Panc1 (cell line): ENCODE results near the gene TSC22D4. TPM values are rescaled to one million over a fixed set of nuclear protein-coding genes. Genes with fewer than 3 reads are reported as not detected.

Experiments used
- ATAC-seq: fragments of 200-7000 bp; cut with Tn5 transposase; 2 replicates; pipeline ENCODE4 v1.9.1; 2020; ENCODE audit warnings: mild to moderate bottlenecking, moderate library complexity
- BruUV-seq: library from RNA; stranded (reverse); fragments of 400-500 nt; replicated peaks from 2 replicates; lab custom pipeline; 2021; lab: Mats Ljungman, UMichigan
- CTCF ChIA-PET: fragments of 300-600 bp; sonication (Branson Sonifier 250); formaldehyde crosslinking; loops from one replicate; lab custom pipeline; 2022; ENCODE audit warnings: antibody characterized with exemption; lab: Charles Lee
- POLR2A ChIA-PET: fragments of 300-600 bp; sonication (Branson Sonifier 250); formaldehyde crosslinking; loops from one replicate; lab custom pipeline; 2022; ENCODE audit warnings: antibody characterized with exemption; lab: Charles Lee
- DNase-seq: peaks from one replicate; pipeline ENCODE4 v3.0.0-alpha.2; 2010; ENCODE audit warnings: low read depth, low spot score
- H3K27ac ChIP-seq: 2 replicates; pipeline ENCODE4 v1.5.1; 2011; ENCODE audit warnings: mild to moderate bottlenecking, low read length, inconsistent platforms
- H3K27me3 ChIP-seq: fragments of 200-500 bp; sonication (Bioruptor generic); 2 replicates; pipeline ENCODE4 v1.6.0; 2014; ENCODE audit warnings: low read length, inconsistent platforms; ENCODE audit not compliant: control insufficient read depth, insufficient read depth
- H3K36me3 ChIP-seq: fragments of 200-500 bp; sonication (Bioruptor generic); 2 replicates; pipeline ENCODE4 v1.5.1; 2014; ENCODE audit warnings: inconsistent platforms, mild to moderate bottlenecking, low read length, moderate library complexity; ENCODE audit not compliant: control insufficient read depth, insufficient read depth
- H3K4me1 ChIP-seq: 2 replicates; pipeline ENCODE4 v1.5.1; 2011; ENCODE audit warnings: inconsistent platforms, mild to moderate bottlenecking, low read length, moderate library complexity; ENCODE audit not compliant: control insufficient read depth, insufficient read depth
- H3K4me3 ChIP-seq, 2 experiments: 2 replicates each; pipeline ENCODE4 v1.5.1; 2011 to 2012; ENCODE audit warnings: low read depth in 2 of 2, low read length in 2 of 2, mild to moderate bottlenecking in 2 of 2, inconsistent platforms in 1 of 2, moderate library complexity in 1 of 2
- H3K9me3 ChIP-seq: fragments of 200-500 bp; sonication (Bioruptor generic); 2 replicates; pipeline ENCODE4 v1.5.1; 2014; ENCODE audit warnings: low read depth, mild to moderate bottlenecking, inconsistent platforms, low read length, moderate library complexity; ENCODE audit not compliant: control insufficient read depth, insufficient read depth
- POLR2AphosphoS5 ChIP-seq: IDR thresholded peaks from 2 replicates; pipeline ENCODE4 v1.6.1; 2012; ENCODE audit warnings: mild to moderate bottlenecking, low read depth, low read length, moderate library complexity
- SIN3A ChIP-seq: IDR thresholded peaks from 2 replicates; pipeline ENCODE4 v1.6.1; 2012; ENCODE audit warnings: low read depth, mild to moderate bottlenecking, low read length, moderate library complexity, borderline replicate concordance; ENCODE audit not compliant: insufficient read depth
- TCF7L2 ChIP-seq: IDR thresholded peaks from 2 replicates; pipeline ENCODE4 v1.6.1; 2011; ENCODE audit warnings: mild to moderate bottlenecking, low read depth, low read length, inconsistent platforms
- in situ Hi-C: cut with HindIII; loops from 2 replicates; pipeline ENCODE4 v1.10.0; 2016; ENCODE audit warnings: low sequenced_read_pairs, low pct_unique_long_range_greater_than_20kb
- intact Hi-C: fragments of 100-400 bp; cut with micrococcal nuclease; formaldehyde crosslinking; loops from one replicate; pipeline ENCODE4 v1.10.0; 2022; ENCODE audit not compliant: unreplicated experiment
- total RNA-seq: library from RNA; stranded (reverse); gene quantifications from one replicate; pipeline ENCODE4 v1.2.1, GENCODE V29; 2021; ENCODE audit not compliant: unreplicated experiment
- TF ChIP-seq, protein P1 (sequence below): fragments of 450-650 bp; IDR thresholded peaks from 2 replicates; pipeline ENCODE4 v1.5.1; 2017; ENCODE audit warnings: mild to moderate bottlenecking
- TF ChIP-seq, protein P2 (sequence below), 2 experiments: IDR thresholded peaks; 2 replicates each; pipeline ENCODE4 v1.6.1; 2011 to 2012; ENCODE audit warnings: low read depth in 2 of 2, control low read depth in 1 of 2, low read length in 1 of 2, mild to moderate bottlenecking in 1 of 2, moderate library complexity in 1 of 2; ENCODE audit not compliant: insufficient read depth in 1 of 2

The TSC22D4 gene
- total RNA-seq, 1 experiment from 2014 or later = 82.6 TPM

DNA sequence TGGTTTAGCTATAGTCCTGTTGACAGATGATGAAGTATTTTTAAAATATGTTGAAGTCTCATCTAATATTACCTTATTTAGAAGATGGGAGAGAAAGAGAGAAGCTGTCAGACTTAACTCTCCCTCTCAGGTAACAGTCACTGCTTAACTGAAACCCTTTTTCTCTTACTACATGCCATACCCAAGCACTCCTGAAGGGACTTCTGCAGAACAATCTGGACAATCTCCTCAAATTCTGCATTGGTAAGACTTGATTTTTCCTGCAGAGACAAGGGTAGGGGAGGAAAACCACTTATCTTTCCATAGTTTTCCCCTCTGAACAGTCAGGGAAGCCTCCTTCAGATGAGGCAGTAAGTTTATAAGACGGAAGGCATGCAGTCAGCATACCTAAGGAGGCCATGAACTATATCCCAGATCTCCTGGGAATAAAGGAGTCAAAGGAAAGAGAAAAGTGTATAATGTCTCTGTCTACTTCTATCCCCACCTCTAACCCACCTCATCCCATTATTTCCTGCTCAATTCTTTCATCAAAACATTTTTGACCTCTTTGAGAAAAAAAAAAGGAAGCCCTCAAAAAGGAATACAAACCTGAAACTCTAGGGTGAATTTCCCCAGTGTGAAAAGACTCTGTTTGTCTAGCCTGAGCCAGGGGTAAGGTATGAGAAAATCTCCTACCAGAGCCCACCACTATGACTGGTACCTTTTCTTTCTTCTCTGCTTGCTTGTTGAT is 59.9 kb downstream of the TSC22D4 start:
- DNase-seq = no peak
- in situ Hi-C loops (no loop called here), intact Hi-C loops (no loop called here)
- BruUV-seq = no TSS peak
- Histone ChIP-seq H3K4me1 (peaks cover 7% of the 10 kb centered on the region; the same call in 1 of the 2 replicates), H3K4me3 (no peak overlapping the region), H3K9me3 (no peaks in the 10 kb centered on the region), H3K27me3 (no peaks in the 10 kb centered on the region), H3K27ac (no peak overlapping the region), H3K36me3 (no peaks in the 10 kb centered on the region)
- TF ChIP-seq, protein P1, sequence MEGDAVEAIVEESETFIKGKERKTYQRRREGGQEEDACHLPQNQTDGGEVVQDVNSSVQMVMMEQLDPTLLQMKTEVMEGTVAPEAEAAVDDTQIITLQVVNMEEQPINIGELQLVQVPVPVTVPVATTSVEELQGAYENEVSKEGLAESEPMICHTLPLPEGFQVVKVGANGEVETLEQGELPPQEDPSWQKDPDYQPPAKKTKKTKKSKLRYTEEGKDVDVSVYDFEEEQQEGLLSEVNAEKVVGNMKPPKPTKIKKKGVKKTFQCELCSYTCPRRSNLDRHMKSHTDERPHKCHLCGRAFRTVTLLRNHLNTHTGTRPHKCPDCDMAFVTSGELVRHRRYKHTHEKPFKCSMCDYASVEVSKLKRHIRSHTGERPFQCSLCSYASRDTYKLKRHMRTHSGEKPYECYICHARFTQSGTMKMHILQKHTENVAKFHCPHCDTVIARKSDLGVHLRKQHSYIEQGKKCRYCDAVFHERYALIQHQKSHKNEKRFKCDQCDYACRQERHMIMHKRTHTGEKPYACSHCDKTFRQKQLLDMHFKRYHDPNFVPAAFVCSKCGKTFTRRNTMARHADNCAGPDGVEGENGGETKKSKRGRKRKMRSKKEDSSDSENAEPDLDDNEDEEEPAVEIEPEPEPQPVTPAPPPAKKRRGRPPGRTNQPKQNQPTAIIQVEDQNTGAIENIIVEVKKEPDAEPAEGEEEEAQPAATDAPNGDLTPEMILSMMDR = no peak
- TF ChIP-seq, protein P2, sequence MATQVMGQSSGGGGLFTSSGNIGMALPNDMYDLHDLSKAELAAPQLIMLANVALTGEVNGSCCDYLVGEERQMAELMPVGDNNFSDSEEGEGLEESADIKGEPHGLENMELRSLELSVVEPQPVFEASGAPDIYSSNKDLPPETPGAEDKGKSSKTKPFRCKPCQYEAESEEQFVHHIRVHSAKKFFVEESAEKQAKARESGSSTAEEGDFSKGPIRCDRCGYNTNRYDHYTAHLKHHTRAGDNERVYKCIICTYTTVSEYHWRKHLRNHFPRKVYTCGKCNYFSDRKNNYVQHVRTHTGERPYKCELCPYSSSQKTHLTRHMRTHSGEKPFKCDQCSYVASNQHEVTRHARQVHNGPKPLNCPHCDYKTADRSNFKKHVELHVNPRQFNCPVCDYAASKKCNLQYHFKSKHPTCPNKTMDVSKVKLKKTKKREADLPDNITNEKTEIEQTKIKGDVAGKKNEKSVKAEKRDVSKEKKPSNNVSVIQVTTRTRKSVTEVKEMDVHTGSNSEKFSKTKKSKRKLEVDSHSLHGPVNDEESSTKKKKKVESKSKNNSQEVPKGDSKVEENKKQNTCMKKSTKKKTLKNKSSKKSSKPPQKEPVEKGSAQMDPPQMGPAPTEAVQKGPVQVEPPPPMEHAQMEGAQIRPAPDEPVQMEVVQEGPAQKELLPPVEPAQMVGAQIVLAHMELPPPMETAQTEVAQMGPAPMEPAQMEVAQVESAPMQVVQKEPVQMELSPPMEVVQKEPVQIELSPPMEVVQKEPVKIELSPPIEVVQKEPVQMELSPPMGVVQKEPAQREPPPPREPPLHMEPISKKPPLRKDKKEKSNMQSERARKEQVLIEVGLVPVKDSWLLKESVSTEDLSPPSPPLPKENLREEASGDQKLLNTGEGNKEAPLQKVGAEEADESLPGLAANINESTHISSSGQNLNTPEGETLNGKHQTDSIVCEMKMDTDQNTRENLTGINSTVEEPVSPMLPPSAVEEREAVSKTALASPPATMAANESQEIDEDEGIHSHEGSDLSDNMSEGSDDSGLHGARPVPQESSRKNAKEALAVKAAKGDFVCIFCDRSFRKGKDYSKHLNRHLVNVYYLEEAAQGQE (IDR thresholded peaks at IDR 0.05; ENCODE audit: insufficient read depth in 1 of 2, low read depth in 2 of 2, low read length in 1 of 2) = no peak
- no peak for TF ChIP-seq SIN3A
- no peak for TF ChIP-seq POLR2AphosphoS5
- no peak for TF ChIP-seq TCF7L2
- no peak for ATAC-seq
- POLR2A ChIA-PET = no interaction called here
- CTCF ChIA-PET = no interaction called here

Other genes starting within 250 kb of the TSC22D4 start
- not detected for gene SPDYE3, start 171.5 kb downstream of the TSC22D4 start, total RNA-seq
- gene PILRB, start 121.1 kb downstream of the TSC22D4 start, total RNA-seq = 73.2 TPM
- gene PILRA, start 105.7 kb downstream of the TSC22D4 start, total RNA-seq = 4.8 TPM
- gene ZCWPW1, start 50.5 kb downstream of the TSC22D4 start, total RNA-seq = 6.5 TPM
- 72.1 TPM for gene MEPCE, start 49.4 kb downstream of the TSC22D4 start, total RNA-seq
- gene PPP1R35, start 42.7 kb downstream of the TSC22D4 start, total RNA-seq = 74.4 TPM
- gene SPACDR, start 15.0 kb downstream of the TSC22D4 start, total RNA-seq = 1.5 TPM
- 4.0 TPM for gene NYAP1, start 4.7 kb upstream of the TSC22D4 start, total RNA-seq
- 42.5 TPM for gene AGFG2, start 60.0 kb upstream of the TSC22D4 start, total RNA-seq
- gene SAP25, start 94.7 kb upstream of the TSC22D4 start, total RNA-seq = 3.0 TPM
- gene LRCH4, start 106.9 kb upstream of the TSC22D4 start, total RNA-seq = 66.4 TPM
- gene FBXO24, start 107.1 kb upstream of the TSC22D4 start, total RNA-seq = 0.59 TPM
- 13.8 TPM for gene PCOLCE, start 123.1 kb upstream of the TSC22D4 start, total RNA-seq
- 25.0 TPM for gene MOSPD3, start 133.3 kb upstream of the TSC22D4 start, total RNA-seq
- gene TFR2, start 162.3 kb upstream of the TSC22D4 start, total RNA-seq = 9.1 TPM
- gene ACTL6B, start 177.2 kb upstream of the TSC22D4 start, total RNA-seq = not detected
- 289 TPM for gene GNB2, start 194.5 kb upstream of the TSC22D4 start, total RNA-seq
- 52.6 TPM for gene GIGYF1, start 215.0 kb upstream of the TSC22D4 start, total RNA-seq
- 52.3 TPM for gene POP7, start 226.9 kb upstream of the TSC22D4 start, total RNA-seq
- not detected for gene EPO, start 241.3 kb upstream of the TSC22D4 start, total RNA-seq